PC-9 (cell line): Measurements from ENCODE around the gene IL4R.

Experiments used
- CTCF ChIP-seq: fragments of 200-600 bp; sonication (generic); conservative IDR thresholded peaks from 2 replicates; pipeline ENCODE4 v1.6.1; 2017; ENCODE audit warnings: mixed run types, antibody characterized with exemption, mild to moderate bottlenecking, moderate library complexity
- EZH2 ChIP-seq: fragments of 200-600 bp; sonication (generic); IDR thresholded peaks from 2 replicates; pipeline ENCODE4 v1.8.0; 2017; ENCODE audit warnings: antibody characterized with exemption, low read depth

DNA sequence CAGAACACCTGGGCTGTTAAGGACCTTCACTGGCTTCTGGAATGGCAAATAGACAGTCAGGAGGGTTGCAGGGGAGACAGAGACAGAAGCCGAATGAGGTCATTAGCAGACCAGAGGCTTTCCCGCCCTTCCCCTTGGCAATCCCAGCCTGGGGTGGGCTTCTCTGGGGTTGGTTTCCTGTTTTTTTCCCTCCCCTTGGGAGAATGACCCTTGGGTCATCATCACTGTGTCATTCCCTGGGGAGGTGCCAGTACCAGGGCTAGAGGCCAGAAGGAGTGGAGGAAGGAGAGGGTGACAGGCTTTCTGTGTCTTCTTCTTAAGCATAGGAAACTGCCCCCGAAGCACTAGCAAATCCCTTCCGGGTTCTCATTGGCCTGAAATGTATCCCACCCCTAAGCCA lies 45.3 kb downstream of the IL4R start:
- no peak for TF ChIP-seq CTCF
- no peak for TF ChIP-seq EZH2
